ENCODE results near the gene COL23A1. TPM values are rescaled to one million over a fixed set of nuclear protein-coding genes. Genes with fewer than 3 reads are reported as not detected.

Gene COL23A1
- total RNA-seq, 1 experiment from 2014 or later = not detected

GRCh38 chr5:178499352-178499751 is 90.8 kb downstream of the COL23A1 start:
- H3K4me1 Mint-ChIP-seq (ENCODE audit: low read depth, unreplicated experiment) = no peaks in the 10 kb centered on the region
- DNase-seq = no peak
- no peaks in the 10 kb centered on the region for H3K36me3 Mint-ChIP-seq (ENCODE audit: insufficient read depth, unreplicated experiment)
- no peak overlapping the region for H3K4me3 Mint-ChIP-seq (ENCODE audit: low read depth, unreplicated experiment)
- CTCF ChIA-PET = no interaction called here
- TF ChIP-seq CTCF (IDR thresholded peaks at IDR 0.05; ENCODE audit: unreplicated experiment) = no peak
- intact Hi-C loops (cut with micrococcal nuclease; ENCODE audit: unreplicated experiment) = no loop called here
- peaks cover 14% of the 10 kb centered on the region for H3K27me3 Mint-ChIP-seq (ENCODE audit: unreplicated experiment)
- no TSS peak for BruUV-seq (replicated peaks)
- no peak overlapping the region for H3K27ac Mint-ChIP-seq (ENCODE audit: unreplicated experiment)
- H3K9me3 Mint-ChIP-seq (ENCODE audit: low read depth, unreplicated experiment) = peaks cover 10% of the 10 kb centered on the region

GRCh38 chr5:178496642-178497041 is 93.6 kb downstream of the COL23A1 start:
- CTCF ChIA-PET = no interaction called here
- BruUV-seq (replicated peaks) = no TSS peak

GRCh38 chr5:178496214-178496613 is 94.0 kb downstream of the COL23A1 start:
- H3K36me3 Mint-ChIP-seq (ENCODE audit: insufficient read depth, unreplicated experiment) = no peaks in the 10 kb centered on the region
- DNase-seq = no peak
- H3K4me1 Mint-ChIP-seq (ENCODE audit: low read depth, unreplicated experiment) = no peaks in the 10 kb centered on the region
- H3K4me3 Mint-ChIP-seq (ENCODE audit: low read depth, unreplicated experiment) = no peak overlapping the region
- H3K27me3 Mint-ChIP-seq (ENCODE audit: unreplicated experiment) = peaks cover 14% of the 10 kb centered on the region
- intact Hi-C loops (cut with micrococcal nuclease; ENCODE audit: unreplicated experiment) = no loop called here
- BruUV-seq (replicated peaks) = no TSS peak
- H3K27ac Mint-ChIP-seq (ENCODE audit: unreplicated experiment) = no peak overlapping the region
- peaks cover 10% of the 10 kb centered on the region for H3K9me3 Mint-ChIP-seq (ENCODE audit: low read depth, unreplicated experiment)
- CTCF ChIA-PET = no interaction called here
- TF ChIP-seq CTCF (IDR thresholded peaks at IDR 0.05; ENCODE audit: unreplicated experiment) = no peak

More at GRCh38 chr5:178496642-178497041, 93.6 kb downstream of the COL23A1 start:
- no peak for TF ChIP-seq CTCF (IDR thresholded peaks at IDR 0.05; ENCODE audit: unreplicated experiment)
- H3K27ac Mint-ChIP-seq (ENCODE audit: unreplicated experiment) = no peak overlapping the region
- H3K36me3 Mint-ChIP-seq (ENCODE audit: insufficient read depth, unreplicated experiment) = no peaks in the 10 kb centered on the region
- no peak for DNase-seq
- no peak overlapping the region for H3K4me3 Mint-ChIP-seq (ENCODE audit: low read depth, unreplicated experiment)
- H3K9me3 Mint-ChIP-seq (ENCODE audit: low read depth, unreplicated experiment) = peaks cover 10% of the 10 kb centered on the region
- peaks cover 14% of the 10 kb centered on the region for H3K27me3 Mint-ChIP-seq (ENCODE audit: unreplicated experiment)
- intact Hi-C loops (cut with micrococcal nuclease; ENCODE audit: unreplicated experiment) = no loop called here
- H3K4me1 Mint-ChIP-seq (ENCODE audit: low read depth, unreplicated experiment) = no peaks in the 10 kb centered on the region

GRCh38 chr5:178495706-178496105 is 94.5 kb downstream of the COL23A1 start:
- peaks cover 14% of the 10 kb centered on the region for H3K27me3 Mint-ChIP-seq (ENCODE audit: unreplicated experiment)
- CTCF ChIA-PET = no interaction called here

More at GRCh38 chr5:178495706-178496105, 94.5 kb downstream of the COL23A1 start:
- no peak for TF ChIP-seq CTCF (IDR thresholded peaks at IDR 0.05; ENCODE audit: unreplicated experiment)
- DNase-seq = no peak
- Mint-ChIP-seq H3K27ac (ENCODE audit: unreplicated experiment) (no peak overlapping the region), H3K4me3 (ENCODE audit: low read depth, unreplicated experiment) (no peak overlapping the region), H3K4me1 (ENCODE audit: low read depth, unreplicated experiment) (no peaks in the 10 kb centered on the region), H3K36me3 (ENCODE audit: insufficient read depth, unreplicated experiment) (no peaks in the 10 kb centered on the region), H3K9me3 (ENCODE audit: low read depth, unreplicated experiment) (peaks cover 13% of the 10 kb centered on the region)
- no TSS peak for BruUV-seq (replicated peaks)
- intact Hi-C loops (cut with micrococcal nuclease; ENCODE audit: unreplicated experiment) = no loop called here
